Keratinocyte (primary cell): ENCODE results near the gene SIK2. TPM values are rescaled to one million over a fixed set of nuclear protein-coding genes. Genes with fewer than 3 reads are reported as not detected.

Experiments
- DNase-seq: peaks from one replicate; pipeline ENCODE4 v3.0.0-alpha.2; 2011; ENCODE audit warnings: low read depth, missing footprints, low spot score
- FAIRE-seq: peaks from 2 replicates; lab custom pipeline; 2011; peaks lifted over from hg19 to GRCh38; lab: Jason Lieb, UNC
- H2AFZ ChIP-seq: 2 replicates; pipeline ENCODE4 v1.6.0; 2012; ENCODE audit warnings: low read length, control low read depth, inconsistent platforms; ENCODE audit not compliant: control insufficient read depth
- H3K27ac ChIP-seq: 2 replicates; pipeline ENCODE4 v1.5.1; 2011; ENCODE audit warnings: low read length; ENCODE audit not compliant: control insufficient read depth, insufficient read depth
- H3K27me3 ChIP-seq: 3 replicates; pipeline ENCODE4 v1.6.0; 2011; ENCODE audit warnings: low read length; ENCODE audit not compliant: control insufficient read depth, insufficient read depth; ENCODE audit errors: extremely low read depth
- H3K36me3 ChIP-seq, 2 experiments: 2 replicates in 1 of 2; 3 replicates in 1 of 2; pipeline ENCODE4 v1.5.1; 2011; ENCODE audit warnings: low read length in 2 of 2, mild to moderate bottlenecking in 1 of 2; ENCODE audit not compliant: control insufficient read depth in 2 of 2, insufficient read depth in 2 of 2; ENCODE audit errors: extremely low read depth in 1 of 2
- H3K4me1 ChIP-seq: 3 replicates; pipeline ENCODE4 v1.5.1; 2011; ENCODE audit warnings: low read length; ENCODE audit not compliant: control insufficient read depth, insufficient read depth; ENCODE audit errors: extremely low read depth
- H3K4me2 ChIP-seq: 3 replicates; pipeline ENCODE4 v1.6.0; 2011; ENCODE audit warnings: low read depth, low read length; ENCODE audit not compliant: control insufficient read depth, insufficient read depth; ENCODE audit errors: extremely low read depth
- H3K4me3 ChIP-seq, 3 experiments: fragments of 200-600 bp in 1 of 3; sonication (generic) in 1 of 3; 2 replicates in 2 of 3; 3 replicates in 1 of 3; pipeline ENCODE4 v1.5.1; 2011 to 2016; ENCODE audit warnings: low read length in 3 of 3, mild to moderate bottlenecking in 3 of 3, control low read depth in 2 of 3, inconsistent platforms in 1 of 3, low read depth in 1 of 3, mixed read lengths in 1 of 3, mixed run types in 1 of 3, moderate library complexity in 1 of 3; ENCODE audit not compliant: control insufficient read depth in 2 of 3, insufficient read depth in 2 of 3; ENCODE audit errors: extremely low read depth in 1 of 3
- H3K79me2 ChIP-seq: 2 replicates; pipeline ENCODE4 v1.6.0; 2012; ENCODE audit warnings: low read length; ENCODE audit not compliant: control insufficient read depth, insufficient read depth
- H3K9ac ChIP-seq: 3 replicates; pipeline ENCODE4 v1.6.0; 2011; ENCODE audit warnings: low read length; ENCODE audit not compliant: control insufficient read depth, insufficient read depth; ENCODE audit errors: extremely low read depth
- H3K9me1 ChIP-seq: 3 replicates; pipeline ENCODE4 v1.6.0; 2011; ENCODE audit warnings: low read length; ENCODE audit not compliant: control insufficient read depth, insufficient read depth; ENCODE audit errors: extremely low read depth
- H3K9me3 ChIP-seq: 2 replicates; pipeline ENCODE4 v1.5.1; 2012; ENCODE audit warnings: low read depth, low read length; ENCODE audit not compliant: control insufficient read depth
- H4K20me1 ChIP-seq: 3 replicates; pipeline ENCODE4 v1.6.0; 2011; ENCODE audit warnings: low read length; ENCODE audit not compliant: control insufficient read depth, insufficient read depth; ENCODE audit errors: extremely low read depth
- CTCF ChIP-seq, 3 experiments: IDR thresholded peaks in 1 of 3; conservative IDR thresholded peaks in 1 of 3; optimal IDR thresholded peaks in 1 of 3; 2 replicates in 2 of 3; 3 replicates in 1 of 3; pipeline versions ENCODE3 to v1.5.1; 2011; ENCODE audit warnings: low read length in 3 of 3, mild to moderate bottlenecking in 3 of 3, moderate library complexity in 2 of 3, control low read depth in 1 of 3, inconsistent platforms in 1 of 3; ENCODE audit not compliant: insufficient read depth in 2 of 3; ENCODE audit errors: extremely low read depth in 1 of 3
- EZH2 ChIP-seq: IDR thresholded peaks from one replicate; pipeline ENCODE4 v1.6.1; 2012; ENCODE audit warnings: inconsistent platforms, mild to moderate bottlenecking, low read length, moderate library complexity
- dilution Hi-C: fragments of 300-500 bp; cut with MboI; formaldehyde crosslinking; loops from one replicate; pipeline ENCODE4 v1.7.0; 2020; ENCODE audit warnings: low sequenced_read_pairs; ENCODE audit not compliant: extremely low pct_ligation_motif_present
- polyA plus RNA-seq, 5 experiments: library from polyadenylated mRNA; depleted of rRNA in 3 of 5; stranded (reverse) in 3 of 5; stranded (forward) in 1 of 5; unstranded in 1 of 5; fragments of >200 nt; gene quantifications; 1 replicate in 1 of 5; 2 replicates in 3 of 5; 3 replicates in 1 of 5; pipeline versions ENCODE4 v1.2.1 to v1.2.3, GENCODE V29; 2011 to 2012; ENCODE audit warnings: missing spikeins in 2 of 5, low read depth in 1 of 5, low replicate concordance in 1 of 5

The SIK2 gene
- polyA plus RNA-seq, 1 donor (not counting 4 experiments of a cell fraction or from before 2014, with no cell fraction given): 10.0 TPM

- no peak overlapping the region for H3K4me3 ChIP-seq
- H3K4me2 ChIP-seq: no peak overlapping the region
- no peaks in the 10 kb centered on the region for H3K79me2 ChIP-seq
- peaks cover 16% of the 10 kb centered on the region for H3K4me1 ChIP-seq
- DNase-seq (no peak), FAIRE-seq (no peak)
- H3K27ac ChIP-seq: no peak overlapping the region
- no peaks in the 10 kb centered on the region for H4K20me1 ChIP-seq
- H3K27me3 ChIP-seq: no peaks in the 10 kb centered on the region
- no peak overlapping the region for H2AFZ ChIP-seq
- no peaks in the 10 kb centered on the region for H3K9me3 ChIP-seq
- no peaks in the 10 kb centered on the region for H3K9me1 ChIP-seq
- dilution Hi-C loops: no loop called here
- TF ChIP-seq CTCF (optimal IDR thresholded peaks at IDR 0.05 in 1 of 3, IDR thresholded peaks at IDR 0.05 in 1 of 3, conservative IDR thresholded peaks at IDR 0.05 in 1 of 3; ENCODE audit: extremely low read depth in 1 of 3, insufficient read depth in 2 of 3, low read length in 3 of 3): no peak
- no peak for TF ChIP-seq EZH2
- H3K9ac ChIP-seq: no peak overlapping the region
- peaks cover 28 to 31% of the 10 kb centered on the region in 2 experiments for H3K36me3 ChIP-seq
Measured at GRCh38 chr11:111720801-111721494, 118.7 kb downstream of the SIK2 start.

GRCh38 chr11:111722501-111722900 is 120.3 kb downstream of the SIK2 start:
- peaks cover 16% of the 10 kb centered on the region for H3K4me1 ChIP-seq
- no peak overlapping the region for H3K27ac ChIP-seq
- no peak overlapping the region for H3K9ac ChIP-seq
- H3K4me3 ChIP-seq: no peak overlapping the region
- H3K27me3 ChIP-seq: no peaks in the 10 kb centered on the region
- H3K4me2 ChIP-seq: no peak overlapping the region
- H4K20me1 ChIP-seq: no peaks in the 10 kb centered on the region
- DNase-seq (no peak), FAIRE-seq (no peak)
- TF ChIP-seq EZH2: no peak
- TF ChIP-seq CTCF (optimal IDR thresholded peaks at IDR 0.05 in 1 of 3, IDR thresholded peaks at IDR 0.05 in 1 of 3, conservative IDR thresholded peaks at IDR 0.05 in 1 of 3; ENCODE audit: extremely low read depth in 1 of 3, insufficient read depth in 2 of 3, low read length in 3 of 3): no peak
- no peaks in the 10 kb centered on the region for H3K79me2 ChIP-seq
- no peaks in the 10 kb centered on the region for H3K9me3 ChIP-seq
- no peaks in the 10 kb centered on the region for H3K9me1 ChIP-seq
- dilution Hi-C loops: no loop called here
- H3K36me3 ChIP-seq: peaks cover 28 to 31% of the 10 kb centered on the region in 2 experiments
- no peak overlapping the region for H2AFZ ChIP-seq
